ENCODE results near the gene GRK5. TPM values are rescaled to one million over a fixed set of nuclear protein-coding genes. Genes with fewer than 3 reads are reported as not detected.

Gene GRK5
- total RNA-seq, 3 donors from 2014 or later (not counting 1 experiment from before 2014, with no cell fraction given), result 37.6 to 54.3 (median 47.9) TPM

DNA sequence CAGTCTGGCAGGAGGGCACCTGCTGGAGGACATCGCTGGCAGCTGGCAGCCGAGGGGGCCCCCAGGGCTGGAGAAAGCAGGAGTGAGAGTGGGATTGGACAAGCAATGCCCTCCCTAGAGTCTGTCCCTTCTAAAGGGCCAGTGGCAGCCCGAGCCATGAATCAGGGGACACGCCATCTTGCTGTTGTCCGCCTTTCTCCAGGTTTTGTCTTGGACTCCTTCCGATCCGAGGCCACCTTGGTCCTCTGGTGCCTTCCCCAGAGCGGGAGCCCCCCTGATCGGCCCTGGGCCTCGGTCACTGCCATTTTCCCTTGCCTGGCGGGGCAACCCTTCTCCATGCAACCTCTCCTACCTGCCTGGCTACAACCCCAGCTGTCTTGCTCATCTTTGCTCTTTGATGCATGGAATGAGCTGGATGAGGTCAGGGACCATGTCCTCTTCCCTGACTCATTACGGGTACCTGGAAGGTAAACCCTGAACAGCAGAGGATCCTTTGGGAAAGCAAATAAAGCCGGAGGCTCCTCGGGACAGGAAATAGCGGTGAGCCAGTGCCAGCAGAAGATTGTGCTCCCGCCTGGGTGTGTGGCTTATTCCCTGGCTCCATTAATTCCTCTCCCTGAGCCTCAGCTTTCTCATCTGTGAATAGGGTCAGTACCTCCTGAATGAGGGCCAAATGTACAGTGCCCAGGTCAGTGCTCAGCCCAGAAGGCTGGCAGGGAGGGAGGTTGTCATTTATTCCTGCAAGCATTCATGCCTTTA lies 112.0 kb downstream of the GRK5 start:
- intact Hi-C loops (cut with micrococcal nuclease), result no loop called here
- H3K4me3 ChIP-seq (ENCODE audit: low read length), result no peak overlapping the region
- H3K27ac ChIP-seq (ENCODE audit: low read length), result no peak overlapping the region
- H3K4me1 ChIP-seq (ENCODE audit: control insufficient read depth, insufficient read depth, low read length), result peaks cover 27% of the 10 kb centered on the region
- Mint-ChIP-seq H3K9me3 (no peaks in the 10 kb centered on the region), H3K36me3 (no peaks in the 10 kb centered on the region), H3K27me3 (ENCODE audit: low read depth in 2 of 2) (peaks cover 8 to 28% of the 10 kb centered on the region in 2 donors), H3K4me3 (no peak overlapping the region), H3K27ac (peak overlapping the region in 1 of 2 donors; percentile 83), H3K4me1 (peaks cover 82 to 84% of the 10 kb centered on the region in 2 donors)
- H3K9me3 ChIP-seq (ENCODE audit: control insufficient read depth, insufficient read depth, low read length), result no peaks in the 10 kb centered on the region
- TF ChIP-seq, protein P1, sequence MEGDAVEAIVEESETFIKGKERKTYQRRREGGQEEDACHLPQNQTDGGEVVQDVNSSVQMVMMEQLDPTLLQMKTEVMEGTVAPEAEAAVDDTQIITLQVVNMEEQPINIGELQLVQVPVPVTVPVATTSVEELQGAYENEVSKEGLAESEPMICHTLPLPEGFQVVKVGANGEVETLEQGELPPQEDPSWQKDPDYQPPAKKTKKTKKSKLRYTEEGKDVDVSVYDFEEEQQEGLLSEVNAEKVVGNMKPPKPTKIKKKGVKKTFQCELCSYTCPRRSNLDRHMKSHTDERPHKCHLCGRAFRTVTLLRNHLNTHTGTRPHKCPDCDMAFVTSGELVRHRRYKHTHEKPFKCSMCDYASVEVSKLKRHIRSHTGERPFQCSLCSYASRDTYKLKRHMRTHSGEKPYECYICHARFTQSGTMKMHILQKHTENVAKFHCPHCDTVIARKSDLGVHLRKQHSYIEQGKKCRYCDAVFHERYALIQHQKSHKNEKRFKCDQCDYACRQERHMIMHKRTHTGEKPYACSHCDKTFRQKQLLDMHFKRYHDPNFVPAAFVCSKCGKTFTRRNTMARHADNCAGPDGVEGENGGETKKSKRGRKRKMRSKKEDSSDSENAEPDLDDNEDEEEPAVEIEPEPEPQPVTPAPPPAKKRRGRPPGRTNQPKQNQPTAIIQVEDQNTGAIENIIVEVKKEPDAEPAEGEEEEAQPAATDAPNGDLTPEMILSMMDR (IDR thresholded peaks at IDR 0.05), result no peak
- peaks cover 15% of the 10 kb centered on the region for H3K27me3 ChIP-seq (ENCODE audit: control insufficient read depth, insufficient read depth, low read length)
- H3K36me3 ChIP-seq (ENCODE audit: control insufficient read depth, insufficient read depth, low read length), result no peaks in the 10 kb centered on the region
- ATAC-seq (no peak), DNase-seq (no peak)
- 84% methylated on average over 16 of the region's 16 CpGs for WGBS (ENCODE audit: insufficient coverage)

DNA sequence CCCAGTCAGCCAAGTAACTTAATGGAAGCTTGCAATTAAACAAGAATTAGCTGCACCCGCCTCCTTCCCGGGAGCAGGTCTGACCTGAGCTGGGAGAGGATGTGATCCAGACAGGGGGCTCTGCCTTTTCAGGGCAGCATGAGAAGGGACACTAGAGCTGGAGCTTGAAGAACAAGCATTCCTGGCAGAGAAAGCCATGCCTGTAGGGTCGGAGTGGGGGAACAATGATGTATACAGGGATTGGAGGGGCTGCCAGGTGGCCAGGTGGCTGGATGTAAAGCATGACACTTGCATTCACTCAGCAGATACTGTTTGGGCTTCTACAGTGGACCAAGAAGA lies 112.5 kb downstream of the GRK5 start:
- no peak overlapping the region for H3K4me3 Mint-ChIP-seq
- no peak overlapping the region for H3K4me3 ChIP-seq (ENCODE audit: low read length)
- H3K9me3 Mint-ChIP-seq, result no peaks in the 10 kb centered on the region
- peaks cover 10% of the 10 kb centered on the region for H3K27me3 ChIP-seq (ENCODE audit: control insufficient read depth, insufficient read depth, low read length)
- no peaks in the 10 kb centered on the region for H3K36me3 Mint-ChIP-seq
- peak overlapping the region in 1 of 2 donors; percentile 9 for H3K27ac Mint-ChIP-seq
- peaks cover 8 to 28% of the 10 kb centered on the region in 2 donors for H3K27me3 Mint-ChIP-seq (ENCODE audit: low read depth in 2 of 2)
- H3K36me3 ChIP-seq (ENCODE audit: control insufficient read depth, insufficient read depth, low read length), result no peaks in the 10 kb centered on the region
- ATAC-seq, result no peak
- H3K4me1 Mint-ChIP-seq, result peaks cover 81 to 83% of the 10 kb centered on the region in 2 donors
- WGBS (ENCODE audit: insufficient coverage), result 97% methylated on average over 3 of the region's 3 CpGs
- H3K9me3 ChIP-seq (ENCODE audit: control insufficient read depth, insufficient read depth, low read length), result no peaks in the 10 kb centered on the region
- no peak overlapping the region for H3K27ac ChIP-seq (ENCODE audit: low read length)
- H3K4me1 ChIP-seq (ENCODE audit: control insufficient read depth, insufficient read depth, low read length), result peaks cover 22% of the 10 kb centered on the region
- no peak for DNase-seq
- TF ChIP-seq, protein P1 (IDR thresholded peaks at IDR 0.05), result no peak
- intact Hi-C loops (cut with micrococcal nuclease), result no loop called here

DNA sequence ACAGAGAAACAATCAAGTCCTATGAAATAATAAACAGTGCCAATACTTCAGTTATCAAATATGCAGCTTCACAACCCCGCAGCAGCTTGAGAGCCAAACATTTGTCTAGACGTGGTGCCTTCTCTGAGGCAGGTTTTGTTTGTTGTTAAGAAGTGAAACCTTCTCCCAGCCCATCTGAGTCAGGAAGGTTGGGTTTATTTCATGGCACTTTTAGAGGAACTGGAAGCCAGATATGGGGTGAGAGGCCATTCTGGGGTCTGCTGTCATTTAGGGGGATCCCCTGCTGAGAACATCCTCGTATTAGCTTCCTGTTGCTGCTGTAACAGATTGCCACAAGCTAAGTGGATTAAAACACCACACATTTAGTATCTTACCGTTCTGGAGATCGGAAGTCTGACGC lies 113.6 kb downstream of the GRK5 start:
- no peak overlapping the region for H3K4me3 ChIP-seq (ENCODE audit: low read length)
- H3K27me3 ChIP-seq (ENCODE audit: control insufficient read depth, insufficient read depth, low read length), result peaks cover 8% of the 10 kb centered on the region
- Mint-ChIP-seq H3K4me1 (peaks cover 70 to 80% of the 10 kb centered on the region in 2 donors), H3K27ac (no peak overlapping the region), H3K27me3 (ENCODE audit: low read depth in 2 of 2) (peaks cover 4 to 28% of the 10 kb centered on the region in 2 donors), H3K36me3 (no peaks in the 10 kb centered on the region), H3K4me3 (no peak overlapping the region), H3K9me3 (no peaks in the 10 kb centered on the region)
- 72% methylated on average over 6 of the region's 6 CpGs for WGBS (ENCODE audit: insufficient coverage)
- no peak overlapping the region for H3K27ac ChIP-seq (ENCODE audit: low read length)
- H3K4me1 ChIP-seq (ENCODE audit: control insufficient read depth, insufficient read depth, low read length), result peaks cover 11% of the 10 kb centered on the region
- intact Hi-C loops (cut with micrococcal nuclease), result no loop called here
- DNase-seq (no peak), ATAC-seq (peak in 1 of 3 donors; percentile 44)
- H3K36me3 ChIP-seq (ENCODE audit: control insufficient read depth, insufficient read depth, low read length), result no peaks in the 10 kb centered on the region
- TF ChIP-seq, protein P1 (IDR thresholded peaks at IDR 0.05), result no peak
- H3K9me3 ChIP-seq (ENCODE audit: control insufficient read depth, insufficient read depth, low read length), result no peaks in the 10 kb centered on the region

Measured in natural killer cell (primary cell).